Type B pancreatic cell (in vitro differentiated cells): ENCODE data around the gene SRSF6. TPM values are rescaled to one million over a fixed set of nuclear protein-coding genes. Genes with fewer than 3 reads are reported as not detected.
A peak's percentile ranks its signal among the peaks of the same experiment; 100 is the strongest.
"Not testable (repeated sequence)": the region's sequence is repeated elsewhere in the genome, so short reads cannot be mapped to it uniquely, and the experiment has no call there.

Experiments
- DNase-seq: peaks from one replicate; pipeline ENCODE4 v3.0.0; 2021; ENCODE audit warnings: mixed read lengths; ENCODE audit not compliant: unreplicated experiment; ENCODE audit errors: extremely low spot score
- H3K27ac Mint-ChIP-seq: 2 replicates; pipeline ENCODE4 v1.8.0; 2021; ENCODE audit warnings: mild to moderate bottlenecking, mixed read lengths
- H3K27me3 Mint-ChIP-seq: 2 replicates; pipeline ENCODE4 v1.8.0; 2021; ENCODE audit warnings: mixed read lengths
- H3K36me3 Mint-ChIP-seq: 2 replicates; pipeline ENCODE4 v1.8.0; 2021; ENCODE audit warnings: mixed read lengths
- H3K4me1 Mint-ChIP-seq: one replicate; pipeline ENCODE4 v1.8.0; 2021; ENCODE audit warnings: mixed read lengths; ENCODE audit not compliant: unreplicated experiment
- H3K4me3 Mint-ChIP-seq: 2 replicates; pipeline ENCODE4 v1.8.0; 2021; ENCODE audit warnings: mild to moderate bottlenecking, mixed read lengths
- H3K9me3 Mint-ChIP-seq: 2 replicates; pipeline ENCODE4 v1.8.0; 2021; ENCODE audit warnings: mixed read lengths
- total RNA-seq: library from RNA; stranded (reverse); gene quantifications from 2 replicates; pipeline ENCODE4 v1.2.1, GENCODE V29; 2021; ENCODE audit warnings: low replicate concordance
- TF ChIP-seq, protein P1 (sequence below): fragments of 200-600 bp; sonication (generic); conservative IDR thresholded peaks from 2 replicates; pipeline ENCODE4 v1.5.0; 2021; ENCODE audit warnings: antibody characterized with exemption, mild to moderate bottlenecking

SRSF6 gene
- total RNA-seq, 1 donor from 2014 or later = 280 TPM

- Mint-ChIP-seq H3K27me3 (peaks cover 12% of the 10 kb centered on the region), H3K36me3 (no peaks in the 10 kb centered on the region), H3K9me3 (no peaks in the 10 kb centered on the region), H3K4me3 (no peak overlapping the region), H3K27ac (no peak overlapping the region), H3K4me1 (no peaks in the 10 kb centered on the region)
- TF ChIP-seq, protein P1, sequence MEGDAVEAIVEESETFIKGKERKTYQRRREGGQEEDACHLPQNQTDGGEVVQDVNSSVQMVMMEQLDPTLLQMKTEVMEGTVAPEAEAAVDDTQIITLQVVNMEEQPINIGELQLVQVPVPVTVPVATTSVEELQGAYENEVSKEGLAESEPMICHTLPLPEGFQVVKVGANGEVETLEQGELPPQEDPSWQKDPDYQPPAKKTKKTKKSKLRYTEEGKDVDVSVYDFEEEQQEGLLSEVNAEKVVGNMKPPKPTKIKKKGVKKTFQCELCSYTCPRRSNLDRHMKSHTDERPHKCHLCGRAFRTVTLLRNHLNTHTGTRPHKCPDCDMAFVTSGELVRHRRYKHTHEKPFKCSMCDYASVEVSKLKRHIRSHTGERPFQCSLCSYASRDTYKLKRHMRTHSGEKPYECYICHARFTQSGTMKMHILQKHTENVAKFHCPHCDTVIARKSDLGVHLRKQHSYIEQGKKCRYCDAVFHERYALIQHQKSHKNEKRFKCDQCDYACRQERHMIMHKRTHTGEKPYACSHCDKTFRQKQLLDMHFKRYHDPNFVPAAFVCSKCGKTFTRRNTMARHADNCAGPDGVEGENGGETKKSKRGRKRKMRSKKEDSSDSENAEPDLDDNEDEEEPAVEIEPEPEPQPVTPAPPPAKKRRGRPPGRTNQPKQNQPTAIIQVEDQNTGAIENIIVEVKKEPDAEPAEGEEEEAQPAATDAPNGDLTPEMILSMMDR = peak; percentile 39
- no peak for DNase-seq
These were observed 15.3 kb upstream of the SRSF6 start for GRCh38 chr20:43442282-43442880.

GRCh38 chr20:43444107-43444506, 13.6 kb upstream of the SRSF6 start:
- H3K4me1 Mint-ChIP-seq = no peaks in the 10 kb centered on the region
- no peaks in the 10 kb centered on the region for H3K36me3 Mint-ChIP-seq
- TF ChIP-seq, protein P1 = no peak
- H3K4me3 Mint-ChIP-seq = no peak overlapping the region
- H3K9me3 Mint-ChIP-seq = no peaks in the 10 kb centered on the region
- no peak overlapping the region for H3K27ac Mint-ChIP-seq
- peaks cover 21% of the 10 kb centered on the region for H3K27me3 Mint-ChIP-seq
- no peak for DNase-seq

DNA sequence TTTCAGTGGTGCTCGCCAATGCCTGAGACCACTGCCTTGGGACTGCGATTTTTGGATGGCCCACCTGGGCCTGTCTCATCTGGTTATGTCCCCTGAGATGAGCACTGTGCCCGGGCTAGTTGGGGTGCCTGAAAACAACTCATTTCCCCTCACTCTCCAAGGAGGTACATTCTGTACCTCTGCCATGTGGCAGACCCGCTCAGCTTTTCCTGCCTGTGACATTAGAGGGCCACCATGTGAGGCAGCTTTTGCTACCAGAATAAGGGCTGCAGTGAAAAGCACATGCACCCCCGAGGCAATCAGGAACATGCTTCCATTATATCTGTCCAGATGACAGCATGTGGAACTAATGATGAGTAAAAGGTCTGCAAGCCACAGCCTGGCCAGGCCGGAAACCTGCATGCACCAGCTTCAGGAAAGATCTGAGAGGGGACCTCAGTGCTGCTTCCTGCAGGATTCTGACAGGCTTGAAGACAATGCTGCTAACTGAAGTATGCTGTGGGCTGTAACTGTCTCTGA, 11.3 kb upstream of the SRSF6 start:
- Mint-ChIP-seq H3K27me3 (peaks cover 16% of the 10 kb centered on the region), H3K4me3 (no peak overlapping the region), H3K27ac (no peak overlapping the region), H3K4me1 (no peaks in the 10 kb centered on the region), H3K9me3 (no peaks in the 10 kb centered on the region), H3K36me3 (no peaks in the 10 kb centered on the region)
- DNase-seq = no peak
- TF ChIP-seq, protein P1 = no peak

DNA sequence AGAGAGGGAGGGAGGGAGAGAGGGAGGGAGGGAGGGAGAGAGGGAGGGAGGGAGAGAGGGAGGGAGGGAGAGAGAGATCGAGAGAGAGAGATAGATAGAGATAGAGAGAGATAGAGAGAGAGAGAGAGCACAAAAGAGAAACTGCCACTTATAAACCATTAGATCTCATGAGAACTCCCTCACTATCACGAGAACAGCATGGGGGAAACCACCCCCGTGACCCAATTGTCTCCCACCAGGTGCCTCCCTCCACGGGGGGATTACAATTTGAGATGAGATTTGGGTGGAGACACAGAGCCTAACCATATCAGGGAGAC, 9.3 kb upstream of the SRSF6 start:
- H3K9me3 Mint-ChIP-seq, H3K27ac Mint-ChIP-seq, H3K4me1 Mint-ChIP-seq, H3K36me3 Mint-ChIP-seq, H3K4me3 Mint-ChIP-seq, DNase-seq: not testable (repeated sequence)
- H3K27me3 Mint-ChIP-seq = peaks cover 18% of the 10 kb centered on the region

- Mint-ChIP-seq H3K27ac (no peak overlapping the region), H3K4me3 (no peak overlapping the region), H3K36me3 (no peaks in the 10 kb centered on the region), H3K4me1 (no peaks in the 10 kb centered on the region), H3K27me3 (peaks cover 19% of the 10 kb centered on the region), H3K9me3 (no peaks in the 10 kb centered on the region)
- TF ChIP-seq, protein P1 = peak; percentile 83
- DNase-seq = no peak
These were observed 8.8 kb upstream of the SRSF6 start for GRCh38 chr20:43448748-43449535.
